Thoracic aorta (tissue), 2 donors: ENCODE data around the gene TFG. TPM values are rescaled to one million over a fixed set of nuclear protein-coding genes. Genes with fewer than 3 reads are reported as not detected.

Experiments used
- ATAC-seq: fragments of 150-250 bp; one replicate; pipeline ENCODE4 v1.8.0; 2017; ENCODE audit warnings: low read depth; ENCODE audit not compliant: insufficient number of reproducible peaks, low FRiP score
- DNase-seq: peaks from one replicate; pipeline ENCODE4 v3.0.0-alpha.2; 2020; ENCODE audit warnings: low spot score
- H3K27ac ChIP-seq, 2 donors: fragments of 200-600 bp; sonication (generic); 1 replicate in 1 of 2; 2 replicates in 1 of 2; pipeline ENCODE4 v1.5.1; 2016; ENCODE audit warnings: mild to moderate bottlenecking in 2 of 2, moderate library complexity in 2 of 2
- H3K27me3 ChIP-seq: fragments of 200-600 bp; sonication (generic); replicated peaks from 2 replicates; pipeline ENCODE4 v1.6.0; 2016; ENCODE audit warnings: mild to moderate bottlenecking; ENCODE audit not compliant: insufficient read depth
- H3K36me3 ChIP-seq: fragments of 200-600 bp; sonication (generic); one replicate; pipeline ENCODE4 v1.5.1; 2016
- H3K4me1 ChIP-seq, 2 donors: fragments of 200-600 bp; sonication (generic); 1 replicate in 1 of 2; 2 replicates in 1 of 2; pipeline versions ENCODE4 v1.5.1 to v1.6.0; 2016; ENCODE audit warnings: low read depth in 2 of 2, mild to moderate bottlenecking in 1 of 2; ENCODE audit not compliant: control insufficient read depth in 1 of 2
- H3K4me3 ChIP-seq: fragments of 200-600 bp; sonication (generic); 2 replicates; pipeline ENCODE4 v1.5.1; 2016; ENCODE audit warnings: mild to moderate bottlenecking
- H3K9me3 ChIP-seq: fragments of 200-600 bp; sonication (generic); 2 replicates; pipeline ENCODE4 v1.5.1; 2016
- CTCF ChIP-seq: fragments of 200-600 bp; sonication (generic); IDR thresholded peaks from one replicate; pipeline ENCODE4 v1.5.1; 2019; ENCODE audit warnings: antibody characterized with exemption
- total RNA-seq, 2 donors: library from RNA; depleted of rRNA; stranded (reverse); fragments of >200 nt; gene quantifications; one replicate each; pipeline versions ENCODE4 v1.1.0 to v1.2.3, GENCODE V29; 2016

Gene TFG
- total RNA-seq, 2 donors from 2014 or later: 70.1 to 86.7 TPM

DNA sequence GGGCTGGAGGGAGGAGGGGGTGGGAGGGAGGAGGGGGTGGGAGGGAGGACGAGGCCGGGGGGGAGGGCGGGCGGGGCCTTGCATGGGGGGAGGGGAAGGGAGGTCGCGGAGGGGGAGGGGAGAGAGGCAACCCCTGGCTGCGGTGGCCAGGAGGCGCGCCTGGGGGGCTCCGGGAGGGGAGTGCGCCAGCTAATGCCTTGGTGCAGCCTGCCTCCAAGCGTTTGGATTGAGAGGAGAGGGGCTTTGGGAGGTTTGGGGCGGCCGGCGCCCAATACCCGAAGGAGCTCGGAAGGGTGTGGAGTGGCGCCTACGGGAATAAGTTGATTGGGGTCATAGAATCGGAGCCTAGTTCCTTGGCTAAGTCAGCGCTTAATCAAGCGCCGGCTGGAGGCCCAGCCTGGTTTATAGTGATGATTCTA is 557 bp downstream of the TFG start:
- Histone ChIP-seq H3K4me3 (peak overlapping the region; percentile 91), H3K9me3 (no peaks in the 10 kb centered on the region), H3K4me1 (peaks cover 15 to 38% of the 10 kb centered on the region in 2 donors), H3K27ac (peak overlapping the region; percentile 90 to 94), H3K36me3 (no peaks in the 10 kb centered on the region), H3K27me3 (no peaks in the 10 kb centered on the region)
- no peak for DNase-seq
- ATAC-seq: no peak
- TF ChIP-seq CTCF: no peak

GRCh38 chr3:100710261-100710968 is 1.1 kb downstream of the TFG start:
- Histone ChIP-seq H3K4me3 (peak overlapping the region; percentile 91), H3K36me3 (no peaks in the 10 kb centered on the region), H3K27me3 (no peaks in the 10 kb centered on the region), H3K27ac (peak overlapping the region; percentile 25 to 90), H3K9me3 (no peaks in the 10 kb centered on the region), H3K4me1 (peaks cover 15 to 38% of the 10 kb centered on the region in 2 donors)
- ATAC-seq (no peak), DNase-seq (no peak)
- TF ChIP-seq CTCF: no peak

GRCh38 chr3:100715176-100715575 is 5.9 kb downstream of the TFG start:
- ATAC-seq: no peak
- TF ChIP-seq CTCF: no peak
- no peak overlapping the region for H3K4me3 ChIP-seq
- H3K27ac ChIP-seq: no peak overlapping the region
- peaks cover 23 to 69% of the 10 kb centered on the region in 2 donors for H3K4me1 ChIP-seq
- no peaks in the 10 kb centered on the region for H3K9me3 ChIP-seq
- H3K27me3 ChIP-seq: no peaks in the 10 kb centered on the region
- DNase-seq: no peak
- H3K36me3 ChIP-seq: no peaks in the 10 kb centered on the region

DNA sequence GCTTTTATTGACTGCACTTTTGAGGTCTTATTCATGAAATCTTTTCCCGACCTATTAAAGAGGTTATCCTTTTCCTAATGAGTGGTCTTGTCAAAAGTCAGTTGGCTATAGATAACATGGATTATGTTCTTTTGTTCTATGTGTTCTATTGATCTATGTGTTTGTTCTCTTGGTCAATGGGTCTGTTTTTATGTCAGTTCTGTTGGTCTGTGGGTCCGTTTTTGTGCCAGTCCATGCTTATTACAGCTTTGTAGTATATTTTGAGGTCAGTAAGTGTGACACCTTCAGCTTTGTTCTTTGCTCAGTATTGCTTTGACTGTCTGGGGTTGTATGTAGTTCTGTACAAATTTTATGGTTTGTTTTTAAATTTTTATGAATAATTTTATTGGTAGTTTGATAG is 7.8 kb downstream of the TFG start:
- peaks cover 10% of the 10 kb centered on the region for H3K36me3 ChIP-seq
- no peak overlapping the region for H3K4me3 ChIP-seq
- no peaks in the 10 kb centered on the region for H3K9me3 ChIP-seq
- no peak for TF ChIP-seq CTCF
- peaks cover 19 to 54% of the 10 kb centered on the region in 2 donors for H3K4me1 ChIP-seq
- H3K27me3 ChIP-seq: no peaks in the 10 kb centered on the region
- no peak overlapping the region for H3K27ac ChIP-seq
- no peak for DNase-seq
- no peak for ATAC-seq

DNA sequence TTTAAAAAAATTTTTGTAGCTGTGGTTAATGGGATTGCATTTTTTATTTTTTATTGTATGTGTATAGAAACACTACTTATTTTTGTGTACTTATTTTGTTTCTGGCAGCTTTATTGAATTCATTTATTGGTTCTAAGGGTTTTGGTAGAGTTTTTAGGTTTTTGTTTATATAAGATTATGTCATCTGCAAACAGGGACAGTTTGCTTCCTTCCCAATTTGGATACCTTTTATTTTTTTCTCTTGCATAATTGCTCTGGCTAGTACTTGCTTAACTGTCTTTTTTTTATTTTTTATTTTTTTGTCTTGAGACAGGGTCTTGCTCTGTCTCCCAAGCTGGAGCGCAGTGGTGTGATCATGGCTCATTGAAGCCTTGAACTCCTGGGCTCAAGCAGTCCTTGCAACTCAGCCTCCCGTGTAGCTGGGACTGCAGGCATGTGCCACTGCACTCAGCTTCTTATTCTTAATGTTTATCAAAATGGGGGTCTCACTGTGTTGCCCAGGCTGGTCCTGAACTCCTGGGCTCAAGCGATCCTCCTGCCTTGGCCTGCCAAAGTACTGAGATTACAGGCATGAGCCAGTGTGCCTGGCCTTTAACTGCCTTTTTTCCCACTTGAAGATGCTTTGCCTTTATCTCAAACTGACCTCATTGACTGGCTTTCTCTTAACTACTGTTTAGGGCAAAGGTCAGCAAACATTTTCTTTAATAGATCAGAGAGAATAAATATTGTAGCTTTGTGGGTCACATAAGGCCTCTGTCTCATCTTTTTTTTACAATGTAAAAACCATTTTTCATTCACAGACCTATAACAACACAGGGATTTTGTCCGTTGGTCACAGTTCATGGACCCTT is 8.6 kb downstream of the TFG start:
- peaks cover 13 to 49% of the 10 kb centered on the region in 2 donors for H3K4me1 ChIP-seq
- peaks cover 10% of the 10 kb centered on the region for H3K36me3 ChIP-seq
- ATAC-seq: no peak
- no peaks in the 10 kb centered on the region for H3K27me3 ChIP-seq
- H3K9me3 ChIP-seq: no peaks in the 10 kb centered on the region
- H3K4me3 ChIP-seq: no peak overlapping the region
- no peak overlapping the region for H3K27ac ChIP-seq
- no peak for DNase-seq
- no peak for TF ChIP-seq CTCF
